Measurements from ENCODE around the gene HUWE1. TPM values are rescaled to one million over a fixed set of nuclear protein-coding genes. Genes with fewer than 3 reads are reported as not detected.
"Not testable (repeated sequence)": the region's sequence is repeated elsewhere in the genome, so short reads cannot be mapped to it uniquely, and the experiment has no call there.

HUWE1 gene
- 142 and 167 TPM in 2 replicates for total RNA-seq

GRCh38 chrX:53686151-53686885 lies at the start of gene HUWE1:
Gene HUWE1, minus strand, starts transcription at chrX:53686719. Its CDS starts 32,612 bp downstream, at chrX:53654107.
- no peak for TF ChIP-seq CTCF (IDR thresholded peaks at IDR 0.05; ENCODE audit: insufficient read depth, low read depth, low read length)
- peak; percentile 64 for DNase-seq (ENCODE audit: low read depth)
- peak within 1 kb of the TSS; percentile 76 for H3K4me3 ChIP-seq (ENCODE audit: low read depth, low read length)

- DNase-seq (ENCODE audit: low read depth), result no peak
- H3K4me3 ChIP-seq (ENCODE audit: low read depth, low read length), result no peak overlapping the region
- no peak for TF ChIP-seq CTCF (IDR thresholded peaks at IDR 0.05; ENCODE audit: insufficient read depth, low read depth, low read length)
Measured at GRCh38 chrX:53732797-53733196, 46.3 kb upstream of the HUWE1 start.

GRCh38 chrX:53729751-53730150 lies 43.2 kb upstream of the HUWE1 start:
- peak; percentile 12 for DNase-seq (ENCODE audit: low read depth)
- TF ChIP-seq CTCF (IDR thresholded peaks at IDR 0.05; ENCODE audit: insufficient read depth, low read depth, low read length), result no peak
- no peak overlapping the region for H3K4me3 ChIP-seq (ENCODE audit: low read depth, low read length)

GRCh38 chrX:53728506-53728905 lies 42.0 kb upstream of the HUWE1 start:
- H3K4me3 ChIP-seq (ENCODE audit: low read depth, low read length), result no peak overlapping the region
- no peak for TF ChIP-seq CTCF (IDR thresholded peaks at IDR 0.05; ENCODE audit: insufficient read depth, low read depth, low read length)
- no peak for DNase-seq (ENCODE audit: low read depth)

- TF ChIP-seq CTCF (IDR thresholded peaks at IDR 0.05; ENCODE audit: insufficient read depth, low read depth, low read length), result no peak
Measured at GRCh38 chrX:53724872-53725271, 38.4 kb upstream of the HUWE1 start.

GRCh38 chrX:53723381-53723780 lies 36.9 kb upstream of the HUWE1 start:
- no peak for TF ChIP-seq CTCF (IDR thresholded peaks at IDR 0.05; ENCODE audit: insufficient read depth, low read depth, low read length)
- H3K4me3 ChIP-seq (ENCODE audit: low read depth, low read length), result no peak overlapping the region
- DNase-seq (ENCODE audit: low read depth), result no peak

More at GRCh38 chrX:53724872-53725271, 38.4 kb upstream of the HUWE1 start:
- H3K4me3 ChIP-seq (ENCODE audit: low read depth, low read length), result no peak overlapping the region
- no peak for DNase-seq (ENCODE audit: low read depth)

- DNase-seq (ENCODE audit: low read depth); H3K4me3 ChIP-seq (ENCODE audit: low read depth, low read length): not testable (repeated sequence)
Measured at GRCh38 chrX:53721610-53722009, 35.1 kb upstream of the HUWE1 start.

GRCh38 chrX:53719666-53720065 lies 33.1 kb upstream of the HUWE1 start:
- not testable (repeated sequence) for DNase-seq (ENCODE audit: low read depth); H3K4me3 ChIP-seq (ENCODE audit: low read depth, low read length)
